Activated T-helper 1 cell treated with Interleukin-2 at 50 U/mL for 16 hours (primary cell): ENCODE measurements around the gene ARID1B.

Experiments used
- DNase-seq: peaks from one replicate; pipeline ENCODE4 v3.0.0-alpha.2; 2020; ENCODE audit warnings: low read depth

ARID1B gene

DNA sequence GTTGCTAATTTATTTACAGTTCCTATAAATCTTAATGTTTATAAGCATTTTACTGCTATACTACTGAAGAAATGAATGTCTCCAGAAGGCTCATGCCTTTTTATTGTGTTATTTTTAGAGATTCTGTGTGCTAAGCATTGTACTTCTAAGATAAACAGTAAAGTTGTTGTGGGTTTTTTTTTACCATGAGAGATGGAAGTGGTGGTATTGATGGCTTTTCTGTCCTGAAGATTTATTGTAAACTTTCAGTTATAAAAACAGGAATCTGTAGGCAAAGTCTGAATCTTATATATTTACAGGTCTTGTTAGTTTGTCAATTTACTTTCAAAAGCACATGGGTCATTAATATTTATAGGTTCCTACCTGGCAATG, 299.3 kb downstream of the ARID1B start:
- DNase-seq: no peak

DNA sequence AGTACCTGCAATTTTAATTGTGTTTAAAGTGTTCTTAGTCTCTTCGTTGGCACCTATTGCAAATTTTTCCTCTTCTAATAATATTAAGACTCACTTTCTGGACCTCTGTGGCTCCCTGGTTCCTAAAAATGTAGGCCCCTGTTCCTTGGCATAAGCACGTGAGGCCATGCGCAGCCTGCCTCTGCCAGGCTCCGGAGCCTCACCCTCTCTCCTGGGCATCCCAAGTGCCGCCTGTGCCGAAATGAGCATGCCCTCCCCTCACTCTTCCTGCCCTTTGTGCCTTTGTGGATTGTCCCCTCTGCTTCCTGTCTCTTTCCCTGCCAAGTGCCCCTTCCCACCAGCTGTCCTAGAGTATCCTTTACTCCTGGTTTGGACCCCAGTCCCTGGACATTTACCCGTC, 300.1 kb downstream of the ARID1B start:
- no peak for DNase-seq

DNA sequence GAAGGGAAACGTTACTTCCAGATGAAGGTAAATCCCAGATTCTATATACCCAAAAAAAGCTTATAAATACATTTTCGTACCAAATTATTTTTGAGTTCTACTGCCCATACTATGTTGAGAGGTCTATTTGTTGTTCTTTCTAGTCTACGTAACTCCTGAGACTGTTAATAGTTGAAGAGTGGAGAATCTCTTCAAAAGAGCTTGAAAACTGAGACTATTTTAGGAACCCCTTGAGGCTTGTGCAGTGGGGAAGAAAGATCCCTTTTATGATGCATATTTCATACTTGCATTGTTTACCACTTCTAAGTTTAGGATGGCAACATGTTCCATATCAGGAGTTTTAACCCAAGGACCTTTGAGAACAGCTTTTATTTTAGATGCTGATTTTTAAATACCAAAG, 301.1 kb downstream of the ARID1B start:
- DNase-seq: no peak

DNA sequence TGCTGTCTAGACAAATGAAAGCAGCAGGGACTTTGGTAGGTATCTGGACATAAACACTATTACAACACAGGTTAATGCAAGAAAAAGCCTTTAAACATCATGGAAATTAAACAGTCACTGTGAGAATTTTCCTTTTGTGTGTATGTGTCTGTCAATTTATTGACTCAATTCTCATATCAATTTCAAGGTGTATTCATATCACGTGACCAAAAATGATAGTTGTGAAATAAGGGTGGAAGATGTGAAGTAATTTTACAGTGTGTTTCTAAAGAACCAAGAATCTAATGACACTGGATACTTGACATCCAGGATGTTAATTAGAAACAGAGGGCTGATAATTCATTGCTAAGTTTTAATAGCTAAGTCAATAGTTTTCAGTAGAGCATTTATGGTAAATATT, 302.1 kb downstream of the ARID1B start:
- no peak for DNase-seq

DNA sequence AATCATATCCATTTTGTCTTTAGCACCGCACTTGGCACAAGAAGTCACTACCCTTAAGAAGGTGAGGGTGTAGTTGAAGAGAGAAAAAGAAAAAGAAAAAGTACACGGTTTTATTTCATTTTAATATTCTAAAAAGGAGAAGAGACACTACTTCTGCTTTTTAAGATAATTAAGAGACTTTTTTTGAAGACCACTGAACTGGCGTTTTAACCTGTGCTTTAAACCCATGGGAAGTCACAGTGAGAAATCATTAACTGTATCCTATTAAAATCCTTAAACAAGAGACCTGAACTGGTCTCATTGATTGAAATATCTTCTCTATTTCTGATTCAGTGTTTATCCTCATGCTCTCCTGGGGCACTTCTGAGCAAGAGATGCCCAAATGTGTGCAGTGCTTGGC, 302.6 kb downstream of the ARID1B start:
- DNase-seq: no peak

DNA sequence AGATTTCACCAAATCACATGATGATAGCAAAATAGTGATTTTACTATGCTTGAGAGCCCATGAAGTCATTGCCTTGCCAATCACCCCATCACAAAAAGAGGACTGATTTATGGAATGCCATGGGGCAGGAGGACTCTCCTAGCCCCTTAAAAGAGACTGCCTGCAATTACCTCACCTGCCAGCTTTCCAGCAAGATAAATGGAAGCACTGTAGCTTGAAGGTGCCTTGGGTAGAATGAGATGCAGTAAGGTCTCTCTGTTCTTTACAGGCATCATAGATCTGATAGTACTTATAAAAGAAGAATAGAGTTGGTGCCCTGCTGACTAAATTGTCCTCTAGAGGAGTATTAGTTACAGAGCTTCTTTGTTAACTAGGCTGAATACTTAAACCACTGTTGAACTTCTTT, 303.8 kb downstream of the ARID1B start:
- DNase-seq: no peak

DNA sequence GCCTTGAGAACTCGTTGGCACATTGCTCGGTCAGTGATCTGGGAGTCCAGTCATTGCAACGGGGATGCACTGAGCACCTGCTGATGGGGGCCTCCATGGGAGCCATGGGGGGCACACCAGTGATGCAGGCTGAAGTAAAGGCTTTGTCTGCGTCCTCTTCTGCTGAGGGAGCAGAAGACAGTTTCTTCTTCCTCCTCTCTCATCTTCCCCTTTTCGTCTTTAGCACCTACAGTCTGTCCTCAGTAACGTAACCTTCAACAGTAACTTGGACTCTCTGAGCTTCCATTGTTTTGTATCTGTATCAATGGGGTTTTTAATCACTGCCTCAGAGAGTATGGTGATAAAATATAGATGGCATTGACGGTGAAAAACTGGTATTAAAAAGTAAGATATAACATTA, 306.2 kb downstream of the ARID1B start:
- no peak for DNase-seq

DNA sequence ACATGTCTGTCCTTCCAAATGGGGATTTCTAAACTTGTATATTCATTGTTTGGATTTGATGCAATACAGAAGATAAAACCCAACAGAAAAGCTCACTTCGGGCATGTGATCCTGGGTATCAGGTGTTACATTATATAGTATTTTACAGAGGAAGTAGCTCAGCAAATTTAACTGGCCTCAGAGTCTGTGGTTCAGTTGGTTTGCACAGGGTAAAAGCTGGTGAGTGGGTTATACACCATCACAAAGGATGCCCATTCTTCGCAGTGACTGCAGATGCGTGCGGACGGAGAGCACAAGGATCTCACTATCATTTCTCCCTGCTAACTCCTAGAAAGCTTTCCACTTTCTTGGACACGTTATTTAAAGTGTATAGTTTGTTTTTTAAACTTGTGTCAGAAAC, 309.5 kb downstream of the ARID1B start:
- DNase-seq: no peak

DNA sequence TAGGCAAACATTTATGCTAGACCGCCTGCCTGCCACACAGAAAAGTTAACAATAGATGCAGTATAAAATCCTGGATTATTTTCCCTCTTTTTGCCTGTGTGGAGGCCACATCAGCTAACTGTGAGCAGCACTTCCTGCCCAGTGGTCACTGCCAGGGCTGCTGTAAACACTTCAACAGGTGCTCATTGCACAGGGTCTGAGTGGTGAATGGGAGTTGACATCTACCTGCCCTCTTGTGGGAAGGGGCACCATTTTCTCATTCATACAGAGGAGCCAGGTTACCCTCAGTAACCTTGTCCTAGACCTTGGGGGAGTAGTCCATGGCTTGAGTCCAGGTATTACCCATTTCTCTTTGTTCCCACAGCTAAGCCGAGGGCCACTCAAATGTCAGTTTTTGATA, 310.8 kb downstream of the ARID1B start:
- DNase-seq: no peak

DNA sequence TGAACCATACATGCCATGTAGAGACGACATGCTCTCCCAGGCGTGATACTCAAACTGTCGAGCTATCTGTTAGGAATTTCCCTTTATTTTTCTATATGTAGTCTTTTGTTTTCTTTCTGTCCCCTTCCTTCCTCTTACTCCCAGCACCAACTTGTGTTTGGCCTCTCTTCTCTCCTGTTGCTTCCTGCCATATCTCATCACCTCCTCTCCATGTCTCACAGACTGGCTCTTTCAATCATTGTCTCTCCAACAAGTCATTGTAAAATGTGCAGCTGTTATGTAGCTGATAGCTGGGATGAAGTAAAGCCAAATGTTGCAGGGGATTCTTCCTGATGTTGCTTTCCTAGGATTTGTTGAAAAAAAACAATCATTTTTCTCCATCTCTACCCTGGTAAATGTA, 311.7 kb downstream of the ARID1B start:
- DNase-seq: no peak

DNA sequence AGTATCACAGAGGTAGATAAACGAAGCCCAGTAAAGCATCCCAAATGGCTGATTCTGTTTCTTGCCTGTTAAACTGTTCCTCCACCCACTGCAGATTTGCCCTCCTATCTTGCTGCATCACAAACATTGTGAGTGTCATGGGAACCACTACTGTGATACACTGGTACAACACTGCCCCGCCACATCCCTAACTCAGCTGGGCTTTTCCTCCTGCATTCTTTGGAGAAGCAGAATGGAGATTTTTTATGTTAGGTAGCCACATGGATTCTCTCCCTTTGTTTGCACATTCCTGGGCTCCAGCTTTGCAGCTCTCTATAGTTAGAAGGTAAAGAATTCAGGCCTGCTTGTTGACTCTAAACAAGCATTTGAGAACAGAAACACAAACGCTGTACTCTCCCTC, 312.1 kb downstream of the ARID1B start:
- DNase-seq: no peak

DNA sequence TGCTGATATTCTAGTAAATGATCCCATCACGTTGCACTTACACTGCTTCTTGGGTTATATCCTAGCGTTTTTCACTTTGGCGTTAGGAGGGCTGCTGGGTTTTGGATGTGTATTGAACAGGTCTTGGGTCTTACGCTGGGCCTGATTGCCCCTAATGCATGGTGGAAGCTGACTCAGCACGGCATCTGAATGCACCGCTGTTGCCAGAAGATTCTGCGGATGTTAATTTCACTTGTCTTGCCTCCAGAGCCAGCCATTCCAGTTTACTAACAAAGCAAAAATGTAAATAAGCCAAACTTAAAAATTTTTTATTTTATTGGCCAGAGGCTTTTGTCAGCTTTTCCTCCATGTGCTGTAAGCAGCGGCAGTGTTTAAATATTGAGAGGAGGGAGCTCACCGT, 312.7 kb downstream of the ARID1B start:
- no peak for DNase-seq

DNA sequence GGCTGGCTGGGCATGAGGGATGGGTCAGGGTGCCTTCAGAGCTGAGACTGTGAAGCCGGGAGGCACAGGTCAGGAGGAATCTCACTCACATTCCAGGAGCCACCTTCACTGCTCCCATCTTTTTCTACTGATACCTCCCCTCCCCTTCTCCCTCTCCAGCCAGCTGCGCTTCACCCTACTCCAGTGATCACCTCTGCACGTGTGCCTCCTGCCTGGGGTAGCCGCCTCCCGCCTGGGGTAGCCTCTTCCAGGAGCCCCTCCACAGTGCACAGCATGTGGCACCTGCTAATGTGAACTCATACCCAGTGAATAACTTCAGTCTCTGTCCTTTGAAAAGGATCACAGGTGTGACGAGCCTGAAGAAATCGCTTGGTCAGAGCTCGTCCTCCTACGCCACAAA, 313.6 kb downstream of the ARID1B start:
- no peak for DNase-seq

DNA sequence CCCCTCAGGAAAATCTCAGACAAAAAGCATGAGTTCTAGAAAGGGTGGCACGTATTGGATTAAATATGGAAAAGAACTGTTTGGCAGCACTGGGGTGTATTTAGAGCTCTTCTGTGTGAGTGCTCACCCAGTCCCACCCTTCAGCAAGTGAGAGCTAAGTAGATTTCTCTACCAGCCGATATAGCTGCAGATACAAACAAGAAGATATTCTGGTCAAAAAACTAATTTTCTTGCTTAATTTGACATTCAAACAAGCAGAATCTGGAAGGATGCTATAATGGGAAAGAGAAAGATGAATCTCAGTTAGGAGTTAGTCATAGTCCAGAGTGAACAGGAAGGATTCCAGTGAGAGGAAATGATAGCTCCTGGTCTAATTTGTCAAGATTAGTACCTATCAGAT, 314.1 kb downstream of the ARID1B start:
- DNase-seq: no peak

DNA sequence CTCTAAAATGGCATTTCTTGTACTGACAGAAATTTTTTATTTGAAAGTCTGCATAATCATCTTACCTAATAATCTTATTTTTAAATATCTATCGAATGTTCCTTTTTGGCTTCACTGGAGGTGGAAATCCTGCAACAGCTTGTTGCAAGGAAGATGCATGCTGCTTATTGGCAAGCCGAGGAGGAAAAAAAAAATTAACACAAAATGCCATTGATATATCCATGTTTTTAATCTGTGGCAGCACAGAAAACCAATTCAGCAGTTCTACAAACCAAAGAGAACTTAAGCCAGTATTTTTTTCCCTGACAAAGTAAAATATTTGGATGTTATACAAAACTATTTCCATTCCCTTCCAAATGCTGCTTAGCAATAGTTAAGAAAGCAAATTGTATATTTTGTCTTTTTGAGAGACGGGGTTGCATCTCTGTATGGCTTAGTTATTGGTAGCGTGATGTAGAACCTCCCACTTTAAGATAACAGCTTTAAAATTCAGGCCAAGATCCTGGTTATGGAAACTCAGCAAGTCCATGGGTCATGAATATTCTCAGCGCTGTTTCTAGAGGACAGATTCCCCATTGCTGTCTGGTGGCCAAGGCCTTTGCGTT, 314.8 kb downstream of the ARID1B start:
- DNase-seq: no peak

DNA sequence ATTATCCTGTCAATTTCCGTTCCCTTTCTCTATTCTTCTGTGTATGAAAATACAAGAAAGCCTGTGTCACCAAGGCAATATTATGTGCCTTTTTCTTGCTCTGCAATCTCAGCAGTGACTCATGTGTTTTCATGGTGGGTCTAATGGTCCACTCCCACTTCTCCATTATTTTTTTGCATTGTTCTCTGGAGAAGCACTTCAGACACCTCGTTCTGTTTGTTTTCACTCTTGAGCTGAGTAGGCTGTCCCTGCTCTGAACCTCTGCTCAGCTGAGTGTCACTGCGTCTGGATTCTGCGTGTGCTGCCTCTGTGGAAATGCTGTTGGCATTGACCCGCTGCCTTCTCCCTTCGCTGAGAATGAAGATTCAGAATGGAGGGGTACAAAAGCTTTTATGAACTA, 315.6 kb downstream of the ARID1B start:
- no peak for DNase-seq

DNA sequence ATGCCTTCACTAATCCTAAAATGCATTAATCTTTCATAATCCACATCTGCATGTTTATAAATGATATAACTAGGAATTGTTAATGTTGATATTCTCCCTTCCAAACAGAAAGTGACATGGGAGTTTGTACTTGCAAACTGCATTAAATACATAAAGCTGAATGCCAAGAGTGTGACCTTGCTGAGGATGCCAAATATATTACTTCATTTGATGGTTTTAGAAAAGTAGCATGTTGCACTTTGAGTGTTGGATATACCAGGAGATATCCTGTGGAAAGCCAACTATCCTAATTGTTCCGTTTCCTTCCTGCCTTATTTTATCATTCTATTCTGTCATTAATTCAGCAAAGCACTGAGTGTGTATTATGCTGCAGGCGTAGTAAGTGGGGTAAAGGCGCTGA, 316.4 kb downstream of the ARID1B start:
- no peak for DNase-seq

DNA sequence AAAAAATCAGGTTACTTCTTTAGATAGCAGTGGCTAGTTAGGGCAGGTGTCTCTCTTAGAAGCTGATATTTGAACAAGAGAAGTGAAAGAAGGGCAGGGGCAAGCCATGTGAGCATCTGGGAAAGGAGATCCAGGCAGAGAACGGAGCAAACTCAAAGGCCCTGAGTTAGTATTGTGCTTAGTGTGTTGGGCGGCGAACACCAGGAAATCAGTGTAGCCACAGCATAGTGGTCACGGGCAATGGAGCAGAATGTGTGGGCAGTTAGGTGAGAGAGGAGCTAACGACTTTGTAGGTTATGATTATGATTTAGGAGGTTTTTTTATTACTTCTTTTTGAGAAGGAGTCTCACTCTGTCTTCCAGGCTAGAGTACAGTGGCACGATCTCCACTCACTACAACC, 316.9 kb downstream of the ARID1B start:
- no peak for DNase-seq

DNA sequence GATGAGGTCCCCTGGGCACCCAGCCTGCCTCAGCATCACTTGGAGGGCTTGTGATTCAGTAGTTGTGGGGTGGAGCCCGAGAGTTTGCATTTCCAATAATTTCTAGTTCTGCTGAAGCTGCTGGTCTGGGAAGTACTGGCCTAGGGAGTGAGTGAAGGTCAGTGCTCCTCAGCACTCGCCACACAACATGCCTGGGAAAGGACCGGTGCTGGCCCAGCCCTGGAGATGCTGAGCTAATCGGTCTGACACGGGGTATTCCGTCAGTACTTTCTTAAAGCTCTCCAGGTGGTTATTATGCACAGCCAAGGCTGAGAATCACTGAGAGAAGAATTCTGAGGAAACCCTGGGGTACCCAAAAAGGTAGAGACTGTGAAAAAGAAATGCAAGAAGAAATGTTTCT, 317.9 kb downstream of the ARID1B start:
- DNase-seq: no peak

DNA sequence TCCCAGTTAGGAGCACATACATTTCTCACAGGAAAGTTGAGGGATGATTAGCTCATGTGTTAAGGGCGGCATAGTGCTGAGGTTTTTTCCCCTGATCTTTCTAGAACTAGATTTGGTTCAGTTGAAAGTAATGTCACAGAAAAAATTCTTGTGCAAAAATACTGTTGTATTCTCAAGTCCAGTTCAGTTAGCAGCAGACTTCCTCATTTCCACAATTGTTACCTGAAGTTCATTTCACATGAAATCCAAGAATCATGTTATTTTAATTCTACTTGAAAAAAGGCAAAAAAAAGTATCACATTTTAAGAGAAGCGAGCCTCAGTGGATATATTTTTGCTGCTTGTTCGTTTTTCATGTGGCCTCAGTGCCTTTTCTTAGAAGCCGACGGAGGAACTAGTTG, 318.4 kb downstream of the ARID1B start:
- DNase-seq: no peak

DNA sequence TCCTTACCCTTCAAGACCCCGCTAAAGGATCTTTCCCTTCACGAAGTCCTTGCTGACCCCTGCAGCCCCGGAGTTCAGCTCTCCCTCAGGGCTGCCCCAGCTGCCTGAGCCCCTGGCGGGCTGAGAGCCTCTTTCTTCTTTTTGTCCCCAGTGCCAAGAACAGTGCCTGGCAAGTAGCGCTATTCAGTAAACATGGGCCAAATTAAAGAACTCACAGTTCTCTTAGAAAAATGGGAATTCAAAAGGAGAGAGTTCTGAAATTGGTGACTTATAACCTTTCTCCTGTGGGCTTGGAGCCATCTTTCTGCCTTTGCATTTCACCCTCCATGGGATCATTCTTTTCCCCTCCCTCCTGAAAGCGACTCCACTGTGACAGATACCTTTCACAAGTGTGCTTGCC, 318.9 kb downstream of the ARID1B start:
- DNase-seq: no peak

DNA sequence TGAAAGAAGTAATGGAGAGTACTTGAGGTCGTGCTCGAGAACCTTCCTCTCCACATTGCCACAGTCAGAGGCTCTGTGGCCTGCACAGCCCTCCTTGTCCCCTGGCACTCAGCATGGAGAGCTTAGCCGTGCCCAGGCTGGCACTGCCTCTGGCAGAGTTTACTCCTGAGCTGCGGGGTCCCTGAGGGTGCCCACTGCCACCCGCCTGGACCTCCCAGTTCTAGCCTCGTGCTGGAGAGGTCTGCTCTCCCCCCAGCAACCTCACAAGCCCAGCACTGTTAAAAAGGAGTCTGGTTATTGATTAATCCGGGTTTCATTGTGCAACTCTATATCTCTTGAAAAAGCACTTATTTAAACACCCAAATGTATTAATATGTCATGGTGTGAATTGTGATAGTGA, 319.3 kb downstream of the ARID1B start:
- DNase-seq: no peak

DNA sequence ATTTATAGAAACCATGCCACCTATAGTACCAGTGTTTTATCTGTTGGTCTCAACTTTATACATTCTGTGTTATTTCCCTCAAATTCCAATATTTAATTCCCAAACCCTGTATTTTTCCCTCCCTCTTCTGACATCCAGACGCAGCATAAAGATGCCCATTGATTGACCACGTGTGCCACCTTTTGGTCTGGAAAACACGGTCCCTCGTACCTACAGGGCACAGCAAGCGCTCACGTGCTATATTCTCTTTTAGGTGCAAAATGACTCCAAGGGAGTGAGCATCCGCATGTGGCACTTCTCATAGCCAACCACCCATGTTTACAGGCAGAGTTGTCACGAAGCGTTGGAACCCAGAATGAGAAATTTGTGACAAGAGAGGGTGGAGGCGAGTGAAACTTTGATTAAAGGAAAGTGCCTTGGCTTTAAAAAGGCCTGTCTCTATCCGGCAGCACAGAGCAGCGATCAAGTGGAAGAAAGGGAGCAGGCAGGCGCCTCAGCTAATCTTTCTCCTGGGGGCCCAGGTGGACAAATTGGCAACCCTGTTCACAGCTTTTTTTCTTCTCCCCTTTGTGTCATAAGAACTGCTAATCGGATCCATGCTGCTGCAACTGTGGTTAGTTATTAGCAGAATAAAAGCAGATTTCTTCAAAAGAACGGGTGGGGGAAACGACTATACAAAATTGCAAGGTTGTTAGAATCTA, 320.2 kb downstream of the ARID1B start:
- DNase-seq: no peak

DNA sequence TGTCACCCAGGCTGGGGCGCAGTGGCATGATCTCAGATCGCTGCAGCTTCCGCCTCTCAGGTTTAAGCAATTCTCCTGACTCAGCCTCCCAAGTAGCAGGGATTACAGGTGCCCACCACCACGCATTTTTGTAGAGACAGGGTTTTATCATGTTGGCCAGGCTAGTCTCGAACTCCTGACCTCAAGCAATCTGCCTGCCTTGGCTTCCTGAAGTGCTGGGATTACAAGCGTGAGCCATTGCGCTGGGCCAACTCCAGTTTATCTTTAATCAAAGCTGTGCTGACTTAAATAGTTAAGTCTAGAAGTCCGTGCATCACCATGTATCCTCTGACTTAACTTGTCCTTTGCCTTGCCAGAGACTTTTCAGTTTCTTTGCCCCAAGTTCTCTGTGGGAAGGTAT, 321.8 kb downstream of the ARID1B start:
- no peak for DNase-seq
